Astrocyte of the spinal cord (primary cell): Measurements from ENCODE around the gene ZNF579.
"Not testable (repeated sequence)": the region's sequence is repeated elsewhere in the genome, so short reads cannot be mapped to it uniquely, and the experiment has no call there.

ENCODE experiments used
- DNase-seq: peaks from one replicate; pipeline ENCODE4 v3.0.0; 2011; ENCODE audit warnings: low read depth, low spot score
- H3K4me3 ChIP-seq: 2 replicates; pipeline ENCODE4 v1.5.1; 2011; ENCODE audit warnings: low read depth, mild to moderate bottlenecking, low read length, moderate library complexity
- in situ Hi-C: cut with HindIII; loops from 2 replicates; pipeline ENCODE4 v1.10.0; 2017; ENCODE audit warnings: low sequenced_read_pairs
- TF ChIP-seq, protein P1 (sequence below): IDR thresholded peaks from 2 replicates; pipeline ENCODE4 v1.5.1; 2012; ENCODE audit warnings: low read depth, mild to moderate bottlenecking, low read length, inconsistent platforms

ZNF579 gene

DNA sequence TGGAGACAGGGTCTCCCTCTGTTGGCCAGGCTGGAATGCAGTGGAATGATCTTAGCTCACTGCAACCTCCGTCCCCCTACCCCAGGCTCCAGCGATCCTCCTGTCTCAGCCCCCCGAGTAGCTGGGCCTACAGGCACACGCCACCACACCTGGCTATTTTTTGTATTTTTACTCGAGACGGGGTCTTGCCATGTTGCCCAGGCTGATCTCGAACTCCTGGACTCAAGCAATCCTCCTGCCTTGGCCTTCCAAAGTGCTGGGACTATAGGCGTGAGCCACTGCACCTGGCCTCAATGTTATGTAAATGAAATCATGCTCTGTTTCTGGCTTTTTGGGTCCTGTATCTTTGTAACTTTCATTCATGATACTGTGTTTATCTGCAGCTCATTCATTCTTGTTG lies 8.1 kb upstream of the ZNF579 start:
- in situ Hi-C loops: no loop called here
- no peak overlapping the region for H3K4me3 ChIP-seq
- TF ChIP-seq, protein P1, sequence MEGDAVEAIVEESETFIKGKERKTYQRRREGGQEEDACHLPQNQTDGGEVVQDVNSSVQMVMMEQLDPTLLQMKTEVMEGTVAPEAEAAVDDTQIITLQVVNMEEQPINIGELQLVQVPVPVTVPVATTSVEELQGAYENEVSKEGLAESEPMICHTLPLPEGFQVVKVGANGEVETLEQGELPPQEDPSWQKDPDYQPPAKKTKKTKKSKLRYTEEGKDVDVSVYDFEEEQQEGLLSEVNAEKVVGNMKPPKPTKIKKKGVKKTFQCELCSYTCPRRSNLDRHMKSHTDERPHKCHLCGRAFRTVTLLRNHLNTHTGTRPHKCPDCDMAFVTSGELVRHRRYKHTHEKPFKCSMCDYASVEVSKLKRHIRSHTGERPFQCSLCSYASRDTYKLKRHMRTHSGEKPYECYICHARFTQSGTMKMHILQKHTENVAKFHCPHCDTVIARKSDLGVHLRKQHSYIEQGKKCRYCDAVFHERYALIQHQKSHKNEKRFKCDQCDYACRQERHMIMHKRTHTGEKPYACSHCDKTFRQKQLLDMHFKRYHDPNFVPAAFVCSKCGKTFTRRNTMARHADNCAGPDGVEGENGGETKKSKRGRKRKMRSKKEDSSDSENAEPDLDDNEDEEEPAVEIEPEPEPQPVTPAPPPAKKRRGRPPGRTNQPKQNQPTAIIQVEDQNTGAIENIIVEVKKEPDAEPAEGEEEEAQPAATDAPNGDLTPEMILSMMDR: no peak
- DNase-seq: no peak

GRCh38 chr19:55586976-55587668 lies 6.5 kb upstream of the ZNF579 start:
- peak; percentile 91 for DNase-seq
- TF ChIP-seq, protein P1: no peak
- H3K4me3 ChIP-seq: peak overlapping the region; percentile 36
- in situ Hi-C loops: no loop called here

DNA sequence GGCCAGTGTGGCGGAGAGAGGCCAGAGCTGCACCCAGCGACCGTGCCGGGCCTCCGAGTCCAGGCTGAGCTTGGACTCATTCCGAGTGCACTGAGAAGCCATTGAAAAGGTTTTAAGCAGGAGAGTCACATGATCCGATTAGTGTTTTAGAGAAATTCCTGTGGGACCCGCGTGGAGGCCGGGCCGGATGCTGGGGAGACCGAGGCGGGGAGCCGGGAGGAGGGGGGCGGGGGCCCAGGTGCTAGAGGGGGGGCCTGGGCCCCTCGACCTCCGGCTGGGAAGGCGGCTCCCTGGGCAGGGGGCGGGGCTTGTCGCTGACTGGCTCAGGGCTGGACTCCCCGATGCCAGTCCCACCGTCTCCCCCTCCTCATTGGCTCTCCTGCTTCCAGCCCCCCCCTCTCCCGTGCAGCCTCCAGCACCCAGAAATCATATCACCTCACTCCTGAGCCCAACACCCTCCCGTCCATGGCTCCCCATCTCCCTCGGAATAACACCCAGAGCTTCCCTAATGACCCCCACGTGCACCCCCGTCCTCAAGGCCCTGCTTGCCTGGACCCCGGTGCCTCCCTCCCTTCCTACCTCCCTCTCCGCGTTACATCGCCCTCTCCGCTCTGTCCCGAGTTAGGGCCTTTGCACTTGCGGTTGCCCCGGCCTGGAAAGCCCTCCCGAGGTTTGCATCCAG lies 5.2 kb upstream of the ZNF579 start:
- in situ Hi-C loops: no loop called here
- peak overlapping the region; percentile 29 for H3K4me3 ChIP-seq
- peak; percentile 84 for DNase-seq
- TF ChIP-seq, protein P1: no peak

GRCh38 chr19:55584871-55585270 lies 4.2 kb upstream of the ZNF579 start:
- TF ChIP-seq, protein P1: no peak
- no peak for DNase-seq
- in situ Hi-C loops: no loop called here
- H3K4me3 ChIP-seq: no peak overlapping the region

GRCh38 chr19:55583897-55584296 lies 3.2 kb upstream of the ZNF579 start:
- in situ Hi-C loops, DNase-seq, H3K4me3 ChIP-seq: not testable (repeated sequence)

GRCh38 chr19:55582284-55582683 lies 1.6 kb upstream of the ZNF579 start:
- in situ Hi-C loops, H3K4me3 ChIP-seq, DNase-seq: not testable (repeated sequence)

GRCh38 chr19:55581823-55582223 lies 1.2 kb upstream of the ZNF579 start:
- TF ChIP-seq, protein P1: no peak
- DNase-seq: no peak
- in situ Hi-C loops: no loop called here
- no peak overlapping the region for H3K4me3 ChIP-seq
